Ishikawa (cell line): Measurements from ENCODE around the gene MAP3K7.

Experiments
- CEBPB ChIP-seq: IDR thresholded peaks from 2 replicates; pipeline ENCODE4 v1.6.1; 2012
- CREB1 ChIP-seq: IDR thresholded peaks from 2 replicates; pipeline ENCODE4 v1.6.1; 2012; ENCODE audit warnings: low read depth
- EGR1 ChIP-seq: IDR thresholded peaks from 2 replicates; pipeline ENCODE4 v1.6.1; 2012
- EP300 ChIP-seq: IDR thresholded peaks from 2 replicates; pipeline ENCODE4 v1.6.1; 2012; ENCODE audit warnings: borderline replicate concordance
- FOXM1 ChIP-seq: IDR thresholded peaks from 2 replicates; pipeline ENCODE4 v1.6.1; 2012; ENCODE audit warnings: low read depth, borderline replicate concordance
- NFIC ChIP-seq: IDR thresholded peaks from 2 replicates; pipeline ENCODE4 v1.6.1; 2012
- RAD21 ChIP-seq: IDR thresholded peaks from 2 replicates; pipeline ENCODE4 v1.6.1; 2012; ENCODE audit warnings: low read depth
- TAF1 ChIP-seq: IDR thresholded peaks from 2 replicates; pipeline ENCODE4 v1.6.1; 2012; ENCODE audit warnings: low read depth, mild to moderate bottlenecking
- TCF12 ChIP-seq: IDR thresholded peaks from 2 replicates; pipeline ENCODE4 v1.6.1; 2012; ENCODE audit warnings: low read depth
- TEAD4 ChIP-seq: IDR thresholded peaks from 2 replicates; pipeline ENCODE4 v1.6.1; 2012
- YY1 ChIP-seq: IDR thresholded peaks from 2 replicates; pipeline ENCODE4 v1.6.1; 2012; ENCODE audit warnings: low read depth
- ZBTB7A ChIP-seq: IDR thresholded peaks from 2 replicates; pipeline ENCODE4 v1.6.1; 2012; ENCODE audit warnings: low read depth
- TF ChIP-seq, protein P1 (sequence below): IDR thresholded peaks from 2 replicates; pipeline ENCODE4 v1.6.1; 2012
- TF ChIP-seq, protein P2 (sequence below): IDR thresholded peaks from 2 replicates; pipeline ENCODE4 v1.6.1; 2012; ENCODE audit warnings: low read depth, mild to moderate bottlenecking
- TF ChIP-seq, protein P3 (sequence below): IDR thresholded peaks from 2 replicates; pipeline ENCODE4 v1.6.1; 2012

MAP3K7 gene

DNA sequence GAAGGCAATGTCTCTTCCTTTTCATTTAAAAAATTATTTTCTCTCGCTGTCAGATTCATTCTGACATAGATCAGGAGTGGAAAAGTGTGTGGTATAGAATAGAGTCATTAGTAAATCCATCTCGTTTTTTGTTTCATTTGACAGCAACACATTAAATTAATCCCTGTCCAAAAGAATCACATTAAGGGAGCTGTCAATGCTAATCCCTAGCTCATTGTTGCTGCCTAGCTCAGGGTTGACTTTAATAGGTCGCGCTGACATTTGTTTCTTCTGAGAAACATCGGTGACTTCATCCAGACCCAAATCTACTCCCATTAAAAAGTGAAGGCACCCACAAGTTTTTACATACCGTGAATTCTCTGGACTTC, 25.4 kb upstream of the MAP3K7 start:
- TF ChIP-seq TEAD4 = no peak
- no peak for TF ChIP-seq YY1
- TF ChIP-seq NFIC = no peak
- no peak for TF ChIP-seq EGR1
- TF ChIP-seq, protein P1, sequence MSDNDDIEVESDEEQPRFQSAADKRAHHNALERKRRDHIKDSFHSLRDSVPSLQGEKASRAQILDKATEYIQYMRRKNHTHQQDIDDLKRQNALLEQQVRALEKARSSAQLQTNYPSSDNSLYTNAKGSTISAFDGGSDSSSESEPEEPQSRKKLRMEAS = no peak
- TF ChIP-seq RAD21 = no peak
- no peak for TF ChIP-seq EP300
- no peak for TF ChIP-seq TAF1
- no peak for TF ChIP-seq FOXM1
- no peak for TF ChIP-seq CEBPB

DNA sequence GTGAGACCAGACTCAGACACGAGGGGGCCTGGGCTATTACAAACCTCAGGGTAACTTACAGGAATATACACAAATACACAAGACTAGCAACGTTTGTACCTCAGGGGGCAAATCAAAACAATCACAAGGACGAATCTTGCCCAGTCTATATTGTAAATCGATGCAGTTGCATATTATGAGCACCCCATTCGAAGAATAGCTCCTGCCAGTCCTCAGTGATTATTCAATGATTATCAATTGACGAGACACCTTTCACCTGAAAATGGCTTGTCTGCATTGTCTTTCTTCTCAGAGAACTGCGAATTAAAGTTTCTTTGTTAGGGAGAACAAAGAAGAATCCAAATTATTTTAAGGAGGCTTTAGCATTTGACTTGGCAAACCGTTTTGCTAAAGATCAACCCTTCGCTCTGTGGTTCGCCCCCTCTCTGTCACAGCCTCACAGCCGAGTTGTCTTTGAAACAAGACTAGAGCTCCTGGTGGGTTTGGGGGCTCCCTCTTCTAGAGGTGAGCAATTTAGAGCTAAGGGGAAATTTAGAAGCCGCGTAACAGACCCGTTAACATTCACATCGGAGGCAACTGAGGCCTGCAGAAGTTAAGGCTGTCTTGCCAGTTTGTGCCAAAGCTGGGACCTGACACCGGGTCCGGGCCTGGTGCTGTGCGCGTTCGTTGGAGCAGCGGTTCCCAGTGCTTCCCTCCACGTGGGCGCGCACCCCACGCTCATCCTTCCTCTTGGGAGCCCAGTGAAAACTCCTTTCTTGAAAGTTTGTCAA, 24.9 kb upstream of the MAP3K7 start:
- TF ChIP-seq ZBTB7A (no peak), EP300 (no peak), FOXM1 (no peak), NFIC (no peak), RAD21 (no peak), YY1 (no peak), TAF1 (no peak), TEAD4 (no peak), TCF12 (no peak), CEBPB (no peak), EGR1 (no peak), CREB1 (no peak)
- TF ChIP-seq, protein P2, sequence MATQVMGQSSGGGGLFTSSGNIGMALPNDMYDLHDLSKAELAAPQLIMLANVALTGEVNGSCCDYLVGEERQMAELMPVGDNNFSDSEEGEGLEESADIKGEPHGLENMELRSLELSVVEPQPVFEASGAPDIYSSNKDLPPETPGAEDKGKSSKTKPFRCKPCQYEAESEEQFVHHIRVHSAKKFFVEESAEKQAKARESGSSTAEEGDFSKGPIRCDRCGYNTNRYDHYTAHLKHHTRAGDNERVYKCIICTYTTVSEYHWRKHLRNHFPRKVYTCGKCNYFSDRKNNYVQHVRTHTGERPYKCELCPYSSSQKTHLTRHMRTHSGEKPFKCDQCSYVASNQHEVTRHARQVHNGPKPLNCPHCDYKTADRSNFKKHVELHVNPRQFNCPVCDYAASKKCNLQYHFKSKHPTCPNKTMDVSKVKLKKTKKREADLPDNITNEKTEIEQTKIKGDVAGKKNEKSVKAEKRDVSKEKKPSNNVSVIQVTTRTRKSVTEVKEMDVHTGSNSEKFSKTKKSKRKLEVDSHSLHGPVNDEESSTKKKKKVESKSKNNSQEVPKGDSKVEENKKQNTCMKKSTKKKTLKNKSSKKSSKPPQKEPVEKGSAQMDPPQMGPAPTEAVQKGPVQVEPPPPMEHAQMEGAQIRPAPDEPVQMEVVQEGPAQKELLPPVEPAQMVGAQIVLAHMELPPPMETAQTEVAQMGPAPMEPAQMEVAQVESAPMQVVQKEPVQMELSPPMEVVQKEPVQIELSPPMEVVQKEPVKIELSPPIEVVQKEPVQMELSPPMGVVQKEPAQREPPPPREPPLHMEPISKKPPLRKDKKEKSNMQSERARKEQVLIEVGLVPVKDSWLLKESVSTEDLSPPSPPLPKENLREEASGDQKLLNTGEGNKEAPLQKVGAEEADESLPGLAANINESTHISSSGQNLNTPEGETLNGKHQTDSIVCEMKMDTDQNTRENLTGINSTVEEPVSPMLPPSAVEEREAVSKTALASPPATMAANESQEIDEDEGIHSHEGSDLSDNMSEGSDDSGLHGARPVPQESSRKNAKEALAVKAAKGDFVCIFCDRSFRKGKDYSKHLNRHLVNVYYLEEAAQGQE = no peak
- TF ChIP-seq, protein P1 = no peak
- TF ChIP-seq, protein P3, sequence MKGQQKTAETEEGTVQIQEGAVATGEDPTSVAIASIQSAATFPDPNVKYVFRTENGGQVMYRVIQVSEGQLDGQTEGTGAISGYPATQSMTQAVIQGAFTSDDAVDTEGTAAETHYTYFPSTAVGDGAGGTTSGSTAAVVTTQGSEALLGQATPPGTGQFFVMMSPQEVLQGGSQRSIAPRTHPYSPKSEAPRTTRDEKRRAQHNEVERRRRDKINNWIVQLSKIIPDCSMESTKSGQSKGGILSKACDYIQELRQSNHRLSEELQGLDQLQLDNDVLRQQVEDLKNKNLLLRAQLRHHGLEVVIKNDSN = no peak

DNA sequence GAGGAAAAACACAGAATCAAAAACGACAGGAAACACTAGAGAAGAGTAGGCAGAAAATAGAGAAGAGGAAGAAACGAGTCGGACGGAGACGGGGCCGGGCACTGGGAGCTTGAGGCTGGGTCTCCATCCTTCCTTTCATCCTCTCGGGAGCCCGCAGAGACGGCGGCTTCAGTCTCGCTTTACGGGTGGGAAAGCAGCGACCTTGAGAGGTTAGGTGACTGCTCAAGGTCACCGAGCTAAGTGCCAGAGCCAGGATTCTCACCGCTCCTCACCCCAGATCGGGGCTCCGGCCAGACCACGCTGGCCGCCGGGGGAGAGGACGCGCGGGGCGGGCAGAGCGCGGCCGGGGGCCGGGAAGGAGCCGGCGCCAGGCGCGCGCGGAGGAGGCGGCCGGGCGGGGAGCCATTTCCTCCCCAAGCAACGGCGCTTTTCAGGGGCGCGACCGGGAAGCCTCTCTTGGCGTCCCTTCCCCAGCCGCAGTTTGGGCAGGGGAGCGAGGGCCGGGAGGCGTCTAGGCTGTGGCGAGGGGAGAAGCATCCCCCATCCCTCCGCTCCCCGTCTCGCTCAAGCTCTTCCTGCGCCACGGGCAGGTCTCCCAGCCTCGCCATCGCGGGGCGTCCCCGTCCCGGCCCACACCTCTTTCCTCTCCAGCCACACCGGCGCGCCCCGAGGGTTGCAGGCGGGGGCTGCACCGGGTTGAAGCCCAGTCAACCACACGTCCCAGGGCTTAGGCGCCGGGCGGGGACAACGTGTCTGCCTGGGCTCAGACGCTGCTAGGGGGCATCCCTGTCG, 24.1 kb upstream of the MAP3K7 start:
- TF ChIP-seq, protein P2 = no peak
- TF ChIP-seq CEBPB (no peak), FOXM1 (no peak), NFIC (no peak), TEAD4 (no peak), TAF1 (no peak), EGR1 (no peak), YY1 (no peak), ZBTB7A (no peak), EP300 (no peak), CREB1 (no peak), RAD21 (no peak), TCF12 (no peak)
- TF ChIP-seq, protein P1 = no peak
- TF ChIP-seq, protein P3 = no peak

DNA sequence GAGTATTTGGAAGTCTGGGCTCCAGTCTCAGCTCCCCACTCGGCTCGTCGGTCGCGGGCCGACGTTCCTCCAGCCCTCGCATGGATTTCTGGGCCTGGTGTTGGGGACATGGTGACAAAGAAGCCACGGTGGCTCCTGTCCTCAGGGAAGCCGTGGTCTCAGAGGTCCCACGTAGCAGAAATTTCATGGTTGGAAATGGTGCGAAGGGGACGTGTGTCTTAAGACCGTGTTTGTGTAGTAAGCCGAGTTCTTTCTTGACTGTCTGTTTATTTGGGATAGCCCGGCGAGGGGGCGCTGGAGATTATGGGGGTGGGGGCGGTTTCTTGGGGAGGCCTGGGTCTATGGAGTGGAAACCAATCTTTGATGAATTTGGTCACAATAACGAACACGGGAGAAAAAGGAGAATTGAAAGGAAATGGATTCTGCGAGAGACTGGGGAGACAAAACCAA, 23.5 kb upstream of the MAP3K7 start:
- TF ChIP-seq FOXM1 = no peak
- TF ChIP-seq, protein P2 = no peak
- TF ChIP-seq RAD21 = no peak
- TF ChIP-seq NFIC = no peak
- no peak for TF ChIP-seq ZBTB7A
- TF ChIP-seq, protein P1 = no peak
- no peak for TF ChIP-seq EGR1
- TF ChIP-seq CEBPB = no peak
- TF ChIP-seq, protein P3 = no peak
- no peak for TF ChIP-seq TAF1
- TF ChIP-seq TCF12 = no peak
- TF ChIP-seq EP300 = no peak
- TF ChIP-seq TEAD4 = no peak
- TF ChIP-seq CREB1 = no peak
- TF ChIP-seq YY1 = no peak
